Ovary (tissue), 9 donors: Measurements from ENCODE around the gene IP6K3. TPM values are rescaled to one million over a fixed set of nuclear protein-coding genes. Genes with fewer than 3 reads are reported as not detected.

Experiments
- DNase-seq, 5 donors: peaks; one replicate each; pipeline ENCODE4 v3.0.0-alpha.2; 2019 to 2020
- H3K27ac ChIP-seq, 2 donors: fragments of 200-600 bp; one replicate each; pipeline versions ENCODE4 v1.5.1 to v1.8.0; 2019 to 2022
- H3K27me3 ChIP-seq: fragments of 200-600 bp; one replicate; pipeline ENCODE4 v1.8.0; 2022
- H3K36me3 ChIP-seq: fragments of 200-600 bp; sonication (generic); one replicate; pipeline ENCODE4 v1.5.1; 2019
- H3K4me1 ChIP-seq: one replicate; pipeline ENCODE4 v1.8.1; 2013; ENCODE audit warnings: mild to moderate bottlenecking, moderate library complexity; ENCODE audit not compliant: insufficient read depth
- H3K4me3 ChIP-seq: fragments of 200-600 bp; sonication (generic); one replicate; pipeline ENCODE4 v1.5.1; 2017
- H3K9me3 ChIP-seq, 2 donors: fragments of 200-600 bp in 1 of 2; sonication (generic) in 1 of 2; one replicate each; pipeline versions ENCODE4 v1.5.1 to v1.8.1; 2013 to 2019; ENCODE audit warnings: mild to moderate bottlenecking in 1 of 2, moderate library complexity in 1 of 2
- CTCF ChIP-seq, 3 donors: fragments of 450-650 bp in 2 of 3; fragments of 200-600 bp in 1 of 3; IDR thresholded peaks; one replicate each; pipeline versions ENCODE4 v1.5.1 to v1.8.0; 2016 to 2022; ENCODE audit warnings: antibody characterized with exemption in 3 of 3, mild to moderate bottlenecking in 1 of 3
- EP300 ChIP-seq: sonication (generic); formaldehyde crosslinking; IDR thresholded peaks from one replicate; pipeline ENCODE4 v1.6.1; 2017; ENCODE audit warnings: antibody characterized with exemption
- POLR2A ChIP-seq: fragments of 450-650 bp; IDR thresholded peaks from one replicate; pipeline ENCODE4 v1.6.1; 2017; ENCODE audit warnings: antibody characterized with exemption, mild to moderate bottlenecking, moderate library complexity
- WGBS, 3 donors: extraction: QIAGEN DNeasy Blood & Tissue Kit in 1 of 3; methylation state at CpG; one replicate each; pipeline versions ENCODE4 v1.1.5 to v1.1.7; 2013 to 2017; 5-methylcytosine and 5-hydroxymethylcytosine counted together
- intact Hi-C, 4 donors: fragments of 100-400 bp; cut with DNase I; formaldehyde crosslinking; loops; one replicate each; pipeline versions ENCODE4 v1.11.0 to v1.15.1; 2022 to 2023
- polyA plus RNA-seq, 2 donors: library from polyadenylated mRNA; stranded (reverse); fragments of 200-250 nt in 1 of 2; fragments of 350-450 nt in 1 of 2; fragmentation: Illumina TruSeq in 1 of 2; extraction: RNeasy Lipid Tissue Mini Kit (QIAGEN cat#74804) in 1 of 2; gene quantifications; one replicate each; pipeline ENCODE4 v1.2.3, GENCODE V29; 2013 to 2014
- total RNA-seq, 7 donors: library from RNA; depleted of rRNA in 2 of 7; stranded (reverse); fragments of >200 nt in 2 of 7; fragmentation: NEBNext Ultra II Directional in 3 of 7; extraction: Animal tissue kit (Norgen Biotek cat#: 25700) in 3 of 7; gene quantifications; one replicate each; pipeline versions ENCODE4 v1.1.0 to v1.2.4, GENCODE V29; 2016 to 2023
- donor health status: DM: no; HTN: no; CAD: no; lungs with moderate emphysema.
- donor health status: DM: no; HTN: no; CAD: no.
- donor health status: Bipolar disorder and iron deficiency.
- donor health status: DM: yes; HTN: yes; CAD: no.
- donor health status: DM: no; HTN: no; CAD: no.
- donor health status: DM: yes; HTN: yes; CAD: no.

The IP6K3 gene
- total and polyA plus RNA-seq, 9 donors: 0.11 to 1.1 (median 0.30) TPM; not detected in 2

DNA sequence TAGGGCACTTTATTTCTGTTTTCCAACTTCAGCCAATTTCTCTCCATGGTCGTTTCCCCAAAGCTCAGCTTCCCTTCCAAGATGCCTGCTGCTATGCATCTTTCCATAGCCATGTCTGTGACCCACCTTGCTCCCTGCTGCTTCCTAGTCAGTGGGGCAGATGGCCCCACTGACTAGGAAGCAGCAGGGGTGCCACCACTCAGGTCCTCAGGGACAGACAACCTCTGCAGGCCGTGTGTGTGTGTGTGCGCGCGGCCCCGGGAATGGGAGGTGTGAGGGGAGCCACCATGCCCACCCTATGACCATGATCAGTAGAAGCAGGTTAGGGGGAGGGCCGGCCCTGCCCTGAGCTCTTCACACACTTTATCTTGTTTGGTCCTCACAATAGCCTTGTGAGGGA lies 2.7 kb upstream of the IP6K3 start:
- H3K27ac ChIP-seq: no peak overlapping the region
- DNase-seq: no peak
- 86 to 91% (median 88%) methylated on average over 7 of the region's 7 CpGs for WGBS, 3 donors
- intact Hi-C loops: loop anchor here in 2 of 4 donors (10.0 kb wide), 1 partner anchor 405 kb away; no protein-coding TSS in a partner anchor
- H3K4me1 ChIP-seq: no peaks in the 10 kb centered on the region
- no peak for TF ChIP-seq CTCF (IDR thresholded peaks at IDR 0.05)
- TF ChIP-seq EP300: no peak
- TF ChIP-seq POLR2A: no peak
- H3K36me3 ChIP-seq: no peaks in the 10 kb centered on the region
- H3K27me3 ChIP-seq: no peaks in the 10 kb centered on the region
- no peaks in the 10 kb centered on the region for H3K9me3 ChIP-seq
- no peak overlapping the region for H3K4me3 ChIP-seq

- Histone ChIP-seq H3K36me3 (no peaks in the 10 kb centered on the region), H3K9me3 (no peaks in the 10 kb centered on the region), H3K4me1 (no peaks in the 10 kb centered on the region), H3K27me3 (no peaks in the 10 kb centered on the region), H3K4me3 (no peak overlapping the region), H3K27ac (no peak overlapping the region)
- DNase-seq: no peak
- 93 to 94% (median 93%) methylated on average over 4 of the region's 4 CpGs for WGBS, 3 donors
- TF ChIP-seq EP300: no peak
- TF ChIP-seq CTCF (IDR thresholded peaks at IDR 0.05): no peak
- no peak for TF ChIP-seq POLR2A
- intact Hi-C loops: loop anchor here in 2 of 4 donors (10.0 kb wide), 1 partner anchor 406 kb away; no protein-coding TSS in a partner anchor
Observed at GRCh38 chr6:33748841-33749240, 2.1 kb upstream of the IP6K3 start.

GRCh38 chr6:33747823-33748222 lies 1.1 kb upstream of the IP6K3 start:
- DNase-seq: no peak
- WGBS, 3 donors: 86 to 97% (median 91%) methylated on average over 5 of the region's 5 CpGs
- intact Hi-C loops: loop anchor here in 2 of 4 donors (10.0 kb wide), 1 partner anchor 407 kb away; no protein-coding TSS in a partner anchor
- Histone ChIP-seq H3K4me1 (no peaks in the 10 kb centered on the region), H3K4me3 (no peak overlapping the region), H3K27ac (no peak overlapping the region), H3K36me3 (no peaks in the 10 kb centered on the region), H3K27me3 (no peaks in the 10 kb centered on the region), H3K9me3 (no peaks in the 10 kb centered on the region)
- TF ChIP-seq CTCF (IDR thresholded peaks at IDR 0.05) (no peak), EP300 (no peak), POLR2A (no peak)

- 42 to 63% (median 53%) methylated on average over 12 to 14 of the region's 14 CpGs for WGBS, 3 donors
- H3K27me3 ChIP-seq: no peaks in the 10 kb centered on the region
- DNase-seq: peak in 2 of 5 donors; percentile 35 to 51
- H3K4me1 ChIP-seq: peaks cover 2% of the 10 kb centered on the region
- no peak overlapping the region for H3K4me3 ChIP-seq
- H3K36me3 ChIP-seq: no peaks in the 10 kb centered on the region
- no peak overlapping the region for H3K27ac ChIP-seq
- TF ChIP-seq CTCF (IDR thresholded peaks at IDR 0.05): no peak
- no peak for TF ChIP-seq EP300
- H3K9me3 ChIP-seq: no peaks in the 10 kb centered on the region
- intact Hi-C loops: loop anchor here in 2 of 4 donors (10.0 kb wide), 1 partner anchor 409 kb away; no protein-coding TSS in a partner anchor
Observed at GRCh38 chr6:33746036-33746600, 587 bp downstream of the IP6K3 start.
